ENCODE data around the gene SLC10A1.

DNA sequence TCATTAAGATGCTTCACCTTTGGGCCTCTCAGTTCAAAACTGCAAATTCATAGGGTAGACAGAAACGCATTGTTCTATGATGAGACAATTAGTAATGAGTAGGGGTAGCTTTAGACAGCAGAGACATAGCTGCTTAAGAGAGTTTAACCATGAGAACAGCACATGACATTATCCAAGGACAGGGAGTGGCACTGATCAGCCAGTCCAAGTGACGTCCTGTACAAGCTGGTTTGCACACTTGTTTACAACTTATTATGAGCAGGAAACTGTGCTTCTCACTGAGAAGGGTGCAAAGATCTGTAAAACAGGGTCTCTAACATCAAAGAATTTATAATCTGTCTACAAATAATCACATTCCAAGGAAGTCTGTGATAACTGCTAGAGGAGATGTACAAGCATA, 41.3 kb downstream of the SLC10A1 start:
- TF ChIP-seq CTCF (IDR thresholded peaks at IDR 0.05) (no peak), POLR2A (IDR thresholded peaks at IDR 0.05) (no peak)

Measured in thyroid gland (tissue), 4 donors.